Ovary (tissue), 9 donors: Measurements from ENCODE around the gene C1orf74. TPM values are rescaled to one million over a fixed set of nuclear protein-coding genes. Genes with fewer than 3 reads are reported as not detected.

Experiments
- DNase-seq, 5 donors: peaks; one replicate each; pipeline ENCODE4 v3.0.0-alpha.2; 2019 to 2020
- H3K27ac ChIP-seq, 2 donors: fragments of 200-600 bp; one replicate each; pipeline versions ENCODE4 v1.5.1 to v1.8.0; 2019 to 2022
- H3K27me3 ChIP-seq: fragments of 200-600 bp; one replicate; pipeline ENCODE4 v1.8.0; 2022
- H3K36me3 ChIP-seq: fragments of 200-600 bp; sonication (generic); one replicate; pipeline ENCODE4 v1.5.1; 2019
- H3K4me1 ChIP-seq: one replicate; pipeline ENCODE4 v1.8.1; 2013; ENCODE audit warnings: mild to moderate bottlenecking, moderate library complexity; ENCODE audit not compliant: insufficient read depth
- H3K4me3 ChIP-seq: fragments of 200-600 bp; sonication (generic); one replicate; pipeline ENCODE4 v1.5.1; 2017
- H3K9me3 ChIP-seq, 2 donors: fragments of 200-600 bp in 1 of 2; sonication (generic) in 1 of 2; one replicate each; pipeline versions ENCODE4 v1.5.1 to v1.8.1; 2013 to 2019; ENCODE audit warnings: mild to moderate bottlenecking in 1 of 2, moderate library complexity in 1 of 2
- EP300 ChIP-seq: sonication (generic); formaldehyde crosslinking; IDR thresholded peaks from one replicate; pipeline ENCODE4 v1.6.1; 2017; ENCODE audit warnings: antibody characterized with exemption
- POLR2A ChIP-seq: fragments of 450-650 bp; IDR thresholded peaks from one replicate; pipeline ENCODE4 v1.6.1; 2017; ENCODE audit warnings: antibody characterized with exemption, mild to moderate bottlenecking, moderate library complexity
- WGBS, 3 donors: extraction: QIAGEN DNeasy Blood & Tissue Kit in 1 of 3; methylation state at CpG; one replicate each; pipeline versions ENCODE4 v1.1.5 to v1.1.7; 2013 to 2017; 5-methylcytosine and 5-hydroxymethylcytosine counted together
- intact Hi-C, 4 donors: fragments of 100-400 bp; cut with DNase I; formaldehyde crosslinking; loops; one replicate each; pipeline versions ENCODE4 v1.11.0 to v1.15.1; 2022 to 2023
- polyA plus RNA-seq, 2 donors: library from polyadenylated mRNA; stranded (reverse); fragments of 200-250 nt in 1 of 2; fragments of 350-450 nt in 1 of 2; fragmentation: Illumina TruSeq in 1 of 2; extraction: RNeasy Lipid Tissue Mini Kit (QIAGEN cat#74804) in 1 of 2; gene quantifications; one replicate each; pipeline ENCODE4 v1.2.3, GENCODE V29; 2013 to 2014
- total RNA-seq, 7 donors: library from RNA; depleted of rRNA in 2 of 7; stranded (reverse); fragments of >200 nt in 2 of 7; fragmentation: NEBNext Ultra II Directional in 3 of 7; extraction: Animal tissue kit (Norgen Biotek cat#: 25700) in 3 of 7; gene quantifications; one replicate each; pipeline versions ENCODE4 v1.1.0 to v1.2.4, GENCODE V29; 2016 to 2023
- TF ChIP-seq, protein P1 (sequence below), 3 donors: fragments of 450-650 bp in 2 of 3; fragments of 200-600 bp in 1 of 3; IDR thresholded peaks; one replicate each; pipeline versions ENCODE4 v1.5.1 to v1.8.0; 2016 to 2022; ENCODE audit warnings: antibody characterized with exemption in 3 of 3, mild to moderate bottlenecking in 1 of 3
- donor health status: DM: no; HTN: no; CAD: no; lungs with moderate emphysema.
- donor health status: DM: no; HTN: no; CAD: no.
- donor health status: Bipolar disorder and iron deficiency.
- donor health status: DM: yes; HTN: yes; CAD: no.
- donor health status: DM: no; HTN: no; CAD: no.
- donor health status: DM: yes; HTN: yes; CAD: no.

C1orf74 gene
- total and polyA plus RNA-seq, 9 donors: 0.62 to 2.5 (median 1.4) TPM

DNA sequence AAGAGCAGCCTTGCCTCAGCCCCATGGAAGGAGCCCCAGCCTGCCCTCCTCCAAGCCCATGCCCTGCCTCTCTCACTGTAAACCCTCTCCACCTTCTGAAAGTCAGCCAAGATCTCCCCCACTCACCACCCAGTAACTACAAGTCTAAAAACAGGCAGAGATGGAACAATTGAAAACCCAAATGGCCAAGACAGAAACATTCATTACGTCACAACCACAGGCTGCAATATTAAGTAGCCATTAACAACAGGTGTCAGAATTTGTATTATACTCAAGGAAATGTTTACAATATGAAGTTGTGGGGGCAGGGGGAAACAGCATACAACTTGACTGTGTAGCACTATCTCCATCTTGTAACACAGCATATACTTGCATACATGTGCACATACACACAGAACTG is 19.2 kb upstream of the C1orf74 start:
- Histone ChIP-seq H3K36me3 (no peaks in the 10 kb centered on the region), H3K27ac (no peak overlapping the region), H3K27me3 (no peaks in the 10 kb centered on the region), H3K4me1 (no peaks in the 10 kb centered on the region), H3K4me3 (no peak overlapping the region), H3K9me3 (peaks cover 0 to 3% of the 10 kb centered on the region in 2 donors)
- intact Hi-C loops: no loop called here
- WGBS, 3 donors: 76 to 81% (median 80%) methylated on average over 1 of the region's 1 CpG
- DNase-seq: no peak
- no peak for TF ChIP-seq EP300
- no peak for TF ChIP-seq POLR2A
- TF ChIP-seq, protein P1, sequence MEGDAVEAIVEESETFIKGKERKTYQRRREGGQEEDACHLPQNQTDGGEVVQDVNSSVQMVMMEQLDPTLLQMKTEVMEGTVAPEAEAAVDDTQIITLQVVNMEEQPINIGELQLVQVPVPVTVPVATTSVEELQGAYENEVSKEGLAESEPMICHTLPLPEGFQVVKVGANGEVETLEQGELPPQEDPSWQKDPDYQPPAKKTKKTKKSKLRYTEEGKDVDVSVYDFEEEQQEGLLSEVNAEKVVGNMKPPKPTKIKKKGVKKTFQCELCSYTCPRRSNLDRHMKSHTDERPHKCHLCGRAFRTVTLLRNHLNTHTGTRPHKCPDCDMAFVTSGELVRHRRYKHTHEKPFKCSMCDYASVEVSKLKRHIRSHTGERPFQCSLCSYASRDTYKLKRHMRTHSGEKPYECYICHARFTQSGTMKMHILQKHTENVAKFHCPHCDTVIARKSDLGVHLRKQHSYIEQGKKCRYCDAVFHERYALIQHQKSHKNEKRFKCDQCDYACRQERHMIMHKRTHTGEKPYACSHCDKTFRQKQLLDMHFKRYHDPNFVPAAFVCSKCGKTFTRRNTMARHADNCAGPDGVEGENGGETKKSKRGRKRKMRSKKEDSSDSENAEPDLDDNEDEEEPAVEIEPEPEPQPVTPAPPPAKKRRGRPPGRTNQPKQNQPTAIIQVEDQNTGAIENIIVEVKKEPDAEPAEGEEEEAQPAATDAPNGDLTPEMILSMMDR (IDR thresholded peaks at IDR 0.05): no peak

GRCh38 chr1:209802780-209803152 is 18.4 kb upstream of the C1orf74 start:
- no peaks in the 10 kb centered on the region for H3K27me3 ChIP-seq
- 74 to 83% (median 82%) methylated on average over 4 of the region's 4 CpGs for WGBS, 3 donors
- peaks cover 0 to 3% of the 10 kb centered on the region in 2 donors for H3K9me3 ChIP-seq
- intact Hi-C loops: no loop called here
- no peak for DNase-seq
- no peak overlapping the region for H3K27ac ChIP-seq
- H3K36me3 ChIP-seq: no peaks in the 10 kb centered on the region
- H3K4me1 ChIP-seq: no peaks in the 10 kb centered on the region
- TF ChIP-seq EP300: no peak
- no peak for TF ChIP-seq POLR2A
- TF ChIP-seq, protein P1 (IDR thresholded peaks at IDR 0.05): no peak
- H3K4me3 ChIP-seq: no peak overlapping the region

GRCh38 chr1:209802117-209802779 is 17.9 kb upstream of the C1orf74 start:
- Histone ChIP-seq H3K4me3 (no peak overlapping the region), H3K27ac (no peak overlapping the region), H3K9me3 (peaks cover 0 to 3% of the 10 kb centered on the region in 2 donors), H3K4me1 (no peaks in the 10 kb centered on the region), H3K36me3 (no peaks in the 10 kb centered on the region), H3K27me3 (no peaks in the 10 kb centered on the region)
- TF ChIP-seq, protein P1 (IDR thresholded peaks at IDR 0.05): no peak
- 81 to 84% (median 84%) methylated on average over 4 of the region's 4 CpGs for WGBS, 3 donors
- DNase-seq: no peak
- intact Hi-C loops: no loop called here

DNA sequence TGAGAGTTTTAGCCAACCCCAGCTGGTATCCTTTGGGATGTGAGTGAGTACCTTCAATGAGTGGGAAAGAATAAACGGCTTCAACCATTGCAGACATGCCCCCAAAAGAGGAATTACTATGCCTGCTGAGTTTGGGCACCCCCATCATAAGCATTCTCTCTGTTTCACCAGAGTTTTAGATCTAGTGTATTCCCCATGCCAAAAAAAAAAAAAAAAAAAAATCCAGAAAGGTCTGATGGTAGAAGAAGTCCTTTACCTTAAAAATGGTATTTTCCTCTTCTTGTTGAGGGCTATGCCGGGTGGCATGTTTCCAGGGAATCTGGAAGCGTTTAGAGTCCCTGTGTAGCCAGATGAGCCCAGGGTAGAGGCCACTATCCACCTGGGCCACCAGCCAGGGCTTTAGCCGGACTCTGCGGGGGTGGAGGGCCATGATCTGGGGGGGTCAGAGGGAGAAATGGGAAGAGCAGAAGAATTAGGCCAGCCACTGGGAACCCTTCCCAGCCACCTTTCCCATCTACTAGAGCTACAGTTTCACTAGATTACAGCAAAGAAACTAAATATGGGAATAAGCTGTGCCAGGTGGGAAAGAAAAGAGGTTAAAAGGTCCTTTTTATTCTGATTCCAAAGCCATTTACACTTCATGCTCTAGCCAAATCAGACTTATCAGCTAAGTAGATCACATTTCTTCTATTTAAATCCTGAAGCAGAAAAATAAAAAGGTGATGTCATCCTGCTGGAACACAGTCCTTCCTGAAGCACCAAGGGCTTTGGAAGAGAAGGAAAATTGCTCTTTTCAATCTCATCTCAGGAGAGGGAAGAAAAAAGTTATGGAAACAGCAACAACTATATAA is 16.9 kb upstream of the C1orf74 start:
- Histone ChIP-seq H3K27ac (no peak overlapping the region), H3K4me1 (no peaks in the 10 kb centered on the region), H3K4me3 (no peak overlapping the region), H3K36me3 (no peaks in the 10 kb centered on the region), H3K9me3 (peaks cover 0 to 3% of the 10 kb centered on the region in 2 donors), H3K27me3 (no peaks in the 10 kb centered on the region)
- peak in 2 of 5 donors; percentile 32 to 35 for DNase-seq
- WGBS, 3 donors: 38 to 54% (median 43%) methylated on average over 5 of the region's 5 CpGs
- TF ChIP-seq, protein P1 (IDR thresholded peaks at IDR 0.05): no peak
- no peak for TF ChIP-seq EP300
- TF ChIP-seq POLR2A: no peak
- intact Hi-C loops: no loop called here
